K562 (cell line): Measurements from ENCODE around the gene EGR4. TPM values are rescaled to one million over a fixed set of nuclear protein-coding genes. Genes with fewer than 3 reads are reported as not detected.

Source experiments
- ATAC-seq: fragments of 200-7000 bp; cut with Tn5 transposase; 3 replicates; pipeline ENCODE4 v1.9.1; 2020; ENCODE audit warnings: moderate library complexity
- BruUV-seq: library from RNA; stranded (reverse); fragments of 400-500 nt; replicated peaks from 2 replicates; lab custom pipeline; 2021; lab: Mats Ljungman, UMichigan
- CTCF ChIA-PET: fragments of 300-600 bp; formaldehyde crosslinking; extraction: SDS; loops from one replicate; lab custom pipeline; 2021; ENCODE audit warnings: low intra/inter-chr PET ratio; lab: Yijun Ruan, JAX
- POLR2A ChIA-PET: fragments of 300-600, 350-650 bp; sonication (Branson Sonifier 250); formaldehyde crosslinking; extraction: SDS; loops from one replicate; lab custom pipeline; 2021; ENCODE audit warnings: antibody characterized with exemption, inconsistent platforms; lab: Yijun Ruan, JAX
- DNase-seq, 4 experiments: peaks; one replicate each; pipeline versions ENCODE4 v3.0.0 to v3.0.0-alpha.2; 2011 to 2018; ENCODE audit warnings: low spot score in 3 of 4, mixed read lengths in 3 of 4; ENCODE audit errors: extremely low read depth in 1 of 4
- FAIRE-seq: peaks from 2 replicates; lab custom pipeline; 2011; peaks lifted over from hg19 to GRCh38; lab: Jason Lieb, UNC
- H2AFZ ChIP-seq: 2 replicates; pipeline ENCODE4 v1.6.0; 2011; ENCODE audit warnings: low read depth, low read length, control low read depth, inconsistent platforms
- H3K27ac ChIP-seq: fragments of 200-600 bp; 3 replicates; pipeline ENCODE4 v1.8.0; 2011; ENCODE audit warnings: low read depth, mild to moderate bottlenecking, control low read depth, inconsistent platforms, low read length, moderate library complexity, mixed read lengths; ENCODE audit errors: extremely low read depth
- H3K27me3 ChIP-seq, 2 experiments: fragments of 300-600 bp in 1 of 2; 2 replicates in 1 of 2; 3 replicates in 1 of 2; pipeline versions ENCODE4 v1.6.0 to v1.8.0; 2011; ENCODE audit warnings: inconsistent platforms in 2 of 2, low read length in 2 of 2, mild to moderate bottlenecking in 1 of 2, mixed read lengths in 1 of 2, moderate library complexity in 1 of 2; ENCODE audit not compliant: control insufficient read depth in 2 of 2, insufficient read depth in 2 of 2
- H3K36me3 ChIP-seq: fragments of 300-600 bp; 3 replicates; pipeline ENCODE4 v1.8.0; 2011; ENCODE audit warnings: mild to moderate bottlenecking, low read length, inconsistent platforms; ENCODE audit not compliant: control insufficient read depth, insufficient read depth
- H3K4me1 ChIP-seq, 2 experiments: fragments of 200-600 bp in 1 of 2; replicated peaks in 1 of 2; 2 replicates in 1 of 2; 3 replicates in 1 of 2; pipeline versions ENCODE4 v1.5.1 to v1.8.0; 2011; ENCODE audit warnings: inconsistent platforms in 2 of 2, low read length in 2 of 2, mild to moderate bottlenecking in 1 of 2, mixed read lengths in 1 of 2, moderate library complexity in 1 of 2; ENCODE audit not compliant: control insufficient read depth in 2 of 2, insufficient read depth in 2 of 2
- H3K4me2 ChIP-seq: 2 replicates; pipeline ENCODE4 v1.6.1; 2011; ENCODE audit warnings: low read length, control low read depth, inconsistent platforms, mixed read lengths; ENCODE audit not compliant: insufficient read depth
- H3K4me3 ChIP-seq: fragments of 200-600 bp; sonication (generic), shearing (Covaris generic); 2 replicates; pipeline ENCODE4 v1.5.1; 2016; ENCODE audit warnings: control low read depth, inconsistent platforms
- H3K79me2 ChIP-seq: fragments of 200-600 bp; 3 replicates; pipeline ENCODE4 v1.8.0; 2011; ENCODE audit warnings: low read length, inconsistent platforms; ENCODE audit not compliant: control insufficient read depth, insufficient read depth
- H3K9ac ChIP-seq, 2 experiments: 2 replicates each; pipeline versions ENCODE4 v1.6.0 to v1.6.1; 2011; ENCODE audit warnings: low read depth in 2 of 2, low read length in 2 of 2, control low read depth in 1 of 2, inconsistent platforms in 1 of 2, mild to moderate bottlenecking in 1 of 2, mixed read lengths in 1 of 2; ENCODE audit not compliant: insufficient read depth in 1 of 2
- H3K9me1 ChIP-seq: one replicate; pipeline ENCODE4 v1.6.0; 2011; ENCODE audit warnings: inconsistent platforms, mild to moderate bottlenecking, low read length, moderate library complexity; ENCODE audit not compliant: control insufficient read depth, insufficient read depth
- H3K9me3 ChIP-seq: replicated peaks from 2 replicates; pipeline ENCODE4 v1.5.1; 2011; ENCODE audit warnings: low read depth, low read length, inconsistent platforms; ENCODE audit not compliant: control insufficient read depth, insufficient read depth
- H4K20me1 ChIP-seq: replicated peaks from 2 replicates; pipeline ENCODE4 v1.6.1; 2011; ENCODE audit warnings: low read length, inconsistent platforms, mixed read lengths; ENCODE audit not compliant: control insufficient read depth, insufficient read depth
- CHD2 ChIP-seq: IDR thresholded peaks from 2 replicates; pipeline ENCODE4 v1.6.1; 2011; ENCODE audit warnings: low read depth, low read length
- ELF4 ChIP-seq: fragments of 450-650 bp; formaldehyde crosslinking; IDR thresholded peaks from 2 replicates; pipeline ENCODE4 v1.4.0; 2022; ENCODE audit warnings: missing genetic modification characterization
- GTF2F1 ChIP-seq: IDR thresholded peaks from 2 replicates; pipeline ENCODE4 v1.6.1; 2011; ENCODE audit warnings: low read depth, low read length, improper control_type of control experiment
- MCM3 ChIP-seq: fragments of 450-650 bp; IDR thresholded peaks from 2 replicates; pipeline ENCODE4 v1.6.1; 2016
- PHB ChIP-seq: fragments of 250-450 bp; sonication (Bioruptor Pico); IDR thresholded peaks from 2 replicates; pipeline ENCODE4 v1.5.0; 2021
- POLR2B ChIP-seq: fragments of 450-650 bp; IDR thresholded peaks from 2 replicates; pipeline ENCODE4 v1.6.1; 2018; ENCODE audit warnings: low read depth; ENCODE audit not compliant: partially characterized antibody
- ZC3H8 ChIP-seq: fragments of 450-650 bp; IDR thresholded peaks from 2 replicates; pipeline ENCODE4 v1.6.1; 2017
- ZNF217 ChIP-seq: sonication (generic); formaldehyde crosslinking; IDR thresholded peaks from 2 replicates; pipeline ENCODE4 v1.8.0; 2022; ENCODE audit warnings: mild to moderate bottlenecking, missing genetic modification reagents
- WGBS: fragments of 100-300 bp; shearing (Covaris generic); methylation state at CpG from one replicate; pipeline ENCODE4 v1.1.6; 2016; ENCODE audit warnings: low coverage, mixed read lengths; ENCODE audit not compliant: insufficient coverage; ENCODE audit errors: missing lambda C conversion rate; 5-methylcytosine and 5-hydroxymethylcytosine counted together
- in situ Hi-C: fragments of 300-500 bp; cut with MboI; formaldehyde crosslinking; loops from 4 replicates; pipeline ENCODE4 v1.15.0; 2018; ENCODE audit warnings: inconsistent platforms, mixed read lengths
- intact Hi-C: fragments of 100-400 bp; cut with micrococcal nuclease; formaldehyde crosslinking; loops from 2 replicates; pipeline ENCODE4 v1.14.2; 2022
- polyA plus RNA-seq, 8 experiments: library from polyadenylated mRNA; depleted of rRNA in 4 of 8; stranded (reverse) in 5 of 8; unstranded in 3 of 8; fragments of >200 nt; fragmentation: Nextera tagmentation in 2 of 8; fragmentation: Illumina TruSeq in 1 of 8; extraction: Ambion mirVana in 2 of 8; extraction: Trizol in 1 of 8; gene quantifications; 2 replicates each; pipeline versions ENCODE4 v1.2.1 to v1.2.3, GENCODE V29; 2011 to 2014; ENCODE audit warnings: inconsistent platforms in 1 of 8, missing spikeins in 1 of 8
- total RNA-seq, 7 experiments: library from RNA; depleted of rRNA in 6 of 7; stranded (reverse); fragments of >200 nt in 6 of 7; fragmentation: Illumina TruSeq in 2 of 7; extraction: Trizol in 2 of 7; gene quantifications; 2 replicates each; pipeline versions ENCODE4 v1.2.1 to v1.2.3, GENCODE V29; 2011 to 2021; ENCODE audit warnings: low replicate concordance in 1 of 7
- TF ChIP-seq, protein P1 (sequence below): fragments of 250-450 bp; sonication (Bioruptor Pico); IDR thresholded peaks from 2 replicates; pipeline ENCODE4 v1.8.0; 2022; ENCODE audit warnings: moderate library complexity, mild to moderate bottlenecking, inconsistent platforms
- TF ChIP-seq, protein P2 (sequence below): fragments of 250-450 bp; sonication (Bioruptor Pico); IDR thresholded peaks from 2 replicates; pipeline ENCODE4 v1.9.0; 2021; ENCODE audit warnings: mild to moderate bottlenecking, inconsistent platforms
- TF ChIP-seq, protein P3 (sequence below): sonication (generic); formaldehyde crosslinking; IDR thresholded peaks from 2 replicates; pipeline ENCODE4 v1.8.1; 2022; ENCODE audit warnings: missing genetic modification reagents
- TF ChIP-seq, protein P4 (sequence below): fragments of 450-650 bp; formaldehyde crosslinking; IDR thresholded peaks from 2 replicates; pipeline ENCODE4 v1.4.0; 2022; ENCODE audit warnings: mild to moderate bottlenecking, moderate library complexity
- TF ChIP-seq, protein P5 (sequence below): fragments of 250-450 bp; sonication (Bioruptor Pico); IDR thresholded peaks from 2 replicates; pipeline ENCODE4 v1.8.0; 2021; ENCODE audit warnings: mild to moderate bottlenecking, moderate library complexity

The EGR4 gene
- total and polyA plus RNA-seq, 9 of the 15 experiments (the other 6 are each of a cell fraction or from before 2014, with no cell fraction given): not detected

DNA sequence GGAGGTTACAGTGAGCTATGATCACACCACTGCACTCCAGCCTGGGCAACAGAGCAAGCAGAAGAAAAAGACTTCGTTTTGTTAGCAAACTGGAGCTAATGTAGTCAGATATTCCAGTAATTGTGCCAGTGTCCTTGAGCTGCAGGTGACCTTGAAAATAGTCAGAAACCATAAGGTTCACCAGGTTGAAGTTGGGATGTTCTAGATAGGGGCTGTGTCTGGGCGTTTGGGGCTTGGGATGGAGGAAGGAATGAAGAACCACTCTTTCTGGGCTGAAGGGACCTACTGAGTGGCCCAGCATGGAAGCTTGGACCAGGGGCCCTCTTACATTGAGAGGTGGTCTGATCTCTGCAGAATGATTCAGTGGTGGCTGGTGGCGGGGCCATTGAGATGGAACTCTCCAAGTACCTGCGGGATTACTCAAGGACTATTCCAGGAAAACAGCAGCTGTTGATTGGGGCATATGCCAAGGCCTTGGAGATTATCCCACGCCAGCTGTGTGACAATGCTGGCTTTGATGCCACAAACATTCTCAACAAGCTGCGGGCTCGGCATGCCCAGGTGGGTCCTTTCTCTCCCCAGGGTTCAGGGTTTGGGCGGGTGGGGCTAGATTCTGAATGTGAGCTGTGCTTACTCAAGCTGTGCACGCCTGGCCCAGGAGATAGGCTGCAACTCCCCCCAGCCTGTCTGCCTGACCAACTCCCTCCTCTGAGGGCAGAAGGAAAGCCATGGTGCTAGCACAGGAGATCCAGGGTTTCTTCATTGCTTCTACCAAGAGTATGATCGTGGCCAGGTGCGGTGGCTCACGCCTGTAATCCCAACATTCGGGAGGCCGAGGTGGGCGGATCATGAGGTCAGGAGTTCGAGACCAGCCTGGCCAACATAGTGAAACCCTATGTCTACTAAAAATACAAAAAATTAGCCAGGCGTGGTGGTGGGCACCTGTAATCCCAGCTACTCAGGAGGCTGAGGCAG, 42.2 kb downstream of the EGR4 start (continued):
- TF ChIP-seq, protein P1, sequence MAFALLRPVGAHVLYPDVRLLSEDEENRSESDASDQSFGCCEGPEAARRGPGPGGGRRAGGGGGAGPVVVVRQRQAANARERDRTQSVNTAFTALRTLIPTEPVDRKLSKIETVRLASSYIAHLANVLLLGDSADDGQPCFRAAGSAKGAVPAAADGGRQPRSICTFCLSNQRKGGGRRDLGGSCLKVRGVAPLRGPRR (CRISPR knock-in tag): no peak

DNA sequence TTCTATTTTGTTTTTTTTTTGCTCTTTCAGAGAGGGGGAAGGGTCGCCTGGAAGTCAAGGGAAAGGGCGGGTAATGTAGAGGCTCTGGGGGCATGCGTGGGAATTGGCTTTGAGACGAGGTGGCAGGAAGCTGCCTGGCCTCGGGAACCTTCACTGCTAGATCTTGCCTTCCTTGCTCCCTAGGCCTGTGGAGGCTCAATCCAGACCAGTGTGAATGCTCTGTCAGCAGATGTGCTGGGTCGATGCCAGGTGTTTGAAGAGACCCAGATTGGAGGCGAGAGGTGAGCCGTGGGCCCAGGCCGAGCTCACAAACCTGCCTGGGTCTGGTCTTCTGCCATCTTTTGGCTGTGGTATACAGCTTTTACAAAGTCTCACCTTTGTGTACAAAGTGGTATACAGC, 43.7 kb downstream of the EGR4 start:
- ChIA-PET CTCF (no interaction called here), POLR2A (interaction anchor here (0.9 to 1.6 kb wide), 2 partner anchors 17 to 1796 kb away, joined by 3 to 4 read pairs; partner anchors contain the start of genes DYSF and PRADC1)
- Histone ChIP-seq H3K9ac (no peak overlapping the region), H3K27ac (no peak overlapping the region), H4K20me1 (peaks cover 5% of the 10 kb centered on the region; the same call in 1 of the 2 replicates), H3K79me2 (peaks cover 19% of the 10 kb centered on the region; the same call in 1 of the 3 replicates), H3K36me3 (peaks cover 96% of the 10 kb centered on the region), H3K9me1 (no peaks in the 10 kb centered on the region), H3K27me3 (no peaks in the 10 kb centered on the region), H3K4me2 (no peak overlapping the region), H3K4me1 (peaks cover 0 to 3% of the 10 kb centered on the region in 2 experiments; a peak in 3 of 5 replicates), H3K9me3 (no peaks in the 10 kb centered on the region), H2AFZ (no peak overlapping the region), H3K4me3 (no peak overlapping the region)
- in situ Hi-C loops (no loop called here), intact Hi-C loops (loop anchor here (10.0 kb wide), 1 partner anchor 265 kb away; no protein-coding TSS in a partner anchor)
- 98% methylated on average over 7 of the region's 9 CpGs for WGBS
- ATAC-seq: no peak
- no peak for DNase-seq
- no peak for FAIRE-seq
- no TSS peak for BruUV-seq
- TF ChIP-seq, protein P2, sequence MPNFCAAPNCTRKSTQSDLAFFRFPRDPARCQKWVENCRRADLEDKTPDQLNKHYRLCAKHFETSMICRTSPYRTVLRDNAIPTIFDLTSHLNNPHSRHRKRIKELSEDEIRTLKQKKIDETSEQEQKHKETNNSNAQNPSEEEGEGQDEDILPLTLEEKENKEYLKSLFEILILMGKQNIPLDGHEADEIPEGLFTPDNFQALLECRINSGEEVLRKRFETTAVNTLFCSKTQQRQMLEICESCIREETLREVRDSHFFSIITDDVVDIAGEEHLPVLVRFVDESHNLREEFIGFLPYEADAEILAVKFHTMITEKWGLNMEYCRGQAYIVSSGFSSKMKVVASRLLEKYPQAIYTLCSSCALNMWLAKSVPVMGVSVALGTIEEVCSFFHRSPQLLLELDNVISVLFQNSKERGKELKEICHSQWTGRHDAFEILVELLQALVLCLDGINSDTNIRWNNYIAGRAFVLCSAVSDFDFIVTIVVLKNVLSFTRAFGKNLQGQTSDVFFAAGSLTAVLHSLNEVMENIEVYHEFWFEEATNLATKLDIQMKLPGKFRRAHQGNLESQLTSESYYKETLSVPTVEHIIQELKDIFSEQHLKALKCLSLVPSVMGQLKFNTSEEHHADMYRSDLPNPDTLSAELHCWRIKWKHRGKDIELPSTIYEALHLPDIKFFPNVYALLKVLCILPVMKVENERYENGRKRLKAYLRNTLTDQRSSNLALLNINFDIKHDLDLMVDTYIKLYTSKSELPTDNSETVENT (CRISPR knock-in tag): no peak
- TF ChIP-seq GTF2F1 (no peak), ELF4 (CRISPR knock-in tag) (no peak), ZNF217 (CRISPR knock-in tag) (no peak), PHB (CRISPR knock-in tag) (no peak), ZC3H8 (no peak), POLR2B (no peak), MCM3 (no peak), CHD2 (no peak)
- TF ChIP-seq, protein P3, sequence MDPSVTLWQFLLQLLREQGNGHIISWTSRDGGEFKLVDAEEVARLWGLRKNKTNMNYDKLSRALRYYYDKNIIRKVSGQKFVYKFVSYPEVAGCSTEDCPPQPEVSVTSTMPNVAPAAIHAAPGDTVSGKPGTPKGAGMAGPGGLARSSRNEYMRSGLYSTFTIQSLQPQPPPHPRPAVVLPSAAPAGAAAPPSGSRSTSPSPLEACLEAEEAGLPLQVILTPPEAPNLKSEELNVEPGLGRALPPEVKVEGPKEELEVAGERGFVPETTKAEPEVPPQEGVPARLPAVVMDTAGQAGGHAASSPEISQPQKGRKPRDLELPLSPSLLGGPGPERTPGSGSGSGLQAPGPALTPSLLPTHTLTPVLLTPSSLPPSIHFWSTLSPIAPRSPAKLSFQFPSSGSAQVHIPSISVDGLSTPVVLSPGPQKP (CRISPR knock-in tag): no peak
- TF ChIP-seq, protein P4, sequence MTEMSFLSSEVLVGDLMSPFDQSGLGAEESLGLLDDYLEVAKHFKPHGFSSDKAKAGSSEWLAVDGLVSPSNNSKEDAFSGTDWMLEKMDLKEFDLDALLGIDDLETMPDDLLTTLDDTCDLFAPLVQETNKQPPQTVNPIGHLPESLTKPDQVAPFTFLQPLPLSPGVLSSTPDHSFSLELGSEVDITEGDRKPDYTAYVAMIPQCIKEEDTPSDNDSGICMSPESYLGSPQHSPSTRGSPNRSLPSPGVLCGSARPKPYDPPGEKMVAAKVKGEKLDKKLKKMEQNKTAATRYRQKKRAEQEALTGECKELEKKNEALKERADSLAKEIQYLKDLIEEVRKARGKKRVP (CRISPR knock-in tag): no peak
- TF ChIP-seq, protein P5, sequence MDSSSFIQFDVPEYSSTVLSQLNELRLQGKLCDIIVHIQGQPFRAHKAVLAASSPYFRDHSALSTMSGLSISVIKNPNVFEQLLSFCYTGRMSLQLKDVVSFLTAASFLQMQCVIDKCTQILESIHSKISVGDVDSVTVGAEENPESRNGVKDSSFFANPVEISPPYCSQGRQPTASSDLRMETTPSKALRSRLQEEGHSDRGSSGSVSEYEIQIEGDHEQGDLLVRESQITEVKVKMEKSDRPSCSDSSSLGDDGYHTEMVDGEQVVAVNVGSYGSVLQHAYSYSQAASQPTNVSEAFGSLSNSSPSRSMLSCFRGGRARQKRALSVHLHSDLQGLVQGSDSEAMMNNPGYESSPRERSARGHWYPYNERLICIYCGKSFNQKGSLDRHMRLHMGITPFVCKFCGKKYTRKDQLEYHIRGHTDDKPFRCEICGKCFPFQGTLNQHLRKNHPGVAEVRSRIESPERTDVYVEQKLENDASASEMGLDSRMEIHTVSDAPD: no peak
